HG03175 (cell line): ENCODE data around the gene CLMP.
"Not testable (repeated sequence)": the region's sequence is repeated elsewhere in the genome, so short reads cannot be mapped to it uniquely, and the experiment has no call there.

Experiments used
- ATAC-seq: cut with Tn5 transposase; IDR thresholded peaks from one replicate; pipeline ENCODE4 v1.9.1; 2021; ENCODE audit warnings: mild to moderate bottlenecking, moderate library complexity; ENCODE audit not compliant: unreplicated experiment

Gene CLMP

DNA sequence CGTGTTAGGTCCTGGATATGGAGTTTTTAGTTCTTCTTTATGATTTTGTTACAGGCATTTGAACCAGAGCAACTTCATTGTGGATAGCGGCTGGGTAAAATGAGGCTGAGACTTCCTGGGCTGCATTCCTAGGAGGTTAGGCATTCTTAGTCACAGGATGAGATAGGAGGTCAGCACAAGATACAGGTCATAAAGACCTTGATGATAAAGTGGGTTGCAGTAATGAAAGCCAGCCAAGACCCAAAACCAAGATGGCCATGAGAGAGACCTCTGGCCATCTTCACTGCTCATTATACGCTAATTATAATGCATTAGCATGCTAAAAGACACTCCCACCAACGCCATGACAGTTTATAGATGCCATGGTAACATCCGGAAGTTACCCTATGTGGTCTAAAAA is 23.4 kb upstream of the CLMP start:
- no peak for ATAC-seq

DNA sequence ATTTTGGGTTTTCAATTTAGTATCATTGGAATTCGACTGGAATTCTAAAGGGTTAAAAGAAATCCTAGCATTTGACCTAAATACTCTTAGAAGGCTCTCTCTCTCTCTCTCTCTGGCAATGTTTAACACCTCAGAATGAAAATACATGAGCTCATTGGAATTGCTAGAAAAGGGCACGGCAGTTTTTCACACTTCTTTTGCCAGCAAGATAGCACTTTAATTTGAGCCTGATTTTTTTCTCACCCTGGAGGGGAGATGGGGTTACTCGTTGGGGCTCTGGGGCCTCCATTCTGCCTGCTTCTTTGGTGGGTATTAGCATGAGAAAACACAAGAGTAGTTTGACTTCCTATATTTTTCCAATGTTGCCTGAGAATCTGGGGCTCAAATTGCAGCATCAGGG is 22.8 kb upstream of the CLMP start:
- no peak for ATAC-seq

- no peak for ATAC-seq
Measured at GRCh38 chr11:123216249-123216648, 21.2 kb upstream of the CLMP start.

GRCh38 chr11:123214940-123215339 is 19.9 kb upstream of the CLMP start:
- ATAC-seq: no peak

GRCh38 chr11:123214396-123214795 is 19.3 kb upstream of the CLMP start:
- ATAC-seq: no peak

DNA sequence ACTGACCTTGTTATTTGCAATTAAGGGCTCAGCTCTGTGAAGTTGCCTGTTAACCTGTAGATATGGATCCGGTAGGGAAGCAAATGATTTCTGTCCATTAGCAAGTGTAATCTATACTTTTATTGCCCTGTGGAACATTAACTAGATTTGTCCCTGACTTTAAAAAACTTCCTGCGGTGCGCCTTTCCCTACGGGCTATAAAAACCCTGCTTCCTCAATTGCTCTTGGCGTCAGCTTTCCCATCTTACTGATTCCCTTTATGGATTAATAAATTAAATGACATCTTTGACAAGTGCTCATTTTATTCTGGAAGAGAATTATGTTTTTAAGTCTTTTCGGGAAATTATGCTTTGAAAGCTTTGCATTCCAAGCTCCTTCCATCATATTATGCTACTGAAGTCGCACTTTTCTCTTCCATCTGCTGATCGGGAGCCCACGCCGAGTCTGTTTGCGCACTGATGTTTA is 18.3 kb upstream of the CLMP start:
- no peak for ATAC-seq

DNA sequence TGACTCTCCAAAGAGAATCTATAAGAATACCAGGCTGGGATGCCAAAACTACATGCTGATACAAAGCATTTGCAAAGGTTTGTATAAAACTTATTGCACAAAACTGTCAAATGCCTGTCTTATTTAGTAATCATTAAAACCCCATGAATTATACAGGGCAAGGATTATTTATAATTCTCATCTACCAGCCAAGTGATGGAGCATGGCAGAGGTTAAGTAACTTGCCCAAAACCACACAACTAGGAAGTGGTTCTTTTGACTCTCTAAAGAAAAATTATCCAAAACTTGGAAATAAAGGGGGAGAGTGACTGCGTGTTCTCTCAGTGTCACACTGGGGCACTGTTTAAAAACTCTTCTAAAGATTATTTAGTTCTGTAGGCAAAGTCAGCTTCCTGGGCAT is 17.4 kb upstream of the CLMP start:
- ATAC-seq: no peak

GRCh38 chr11:123211981-123212380 is 16.9 kb upstream of the CLMP start:
- ATAC-seq: no peak

- ATAC-seq: no peak
Measured at GRCh38 chr11:123211149-123211852, 16.3 kb upstream of the CLMP start.

DNA sequence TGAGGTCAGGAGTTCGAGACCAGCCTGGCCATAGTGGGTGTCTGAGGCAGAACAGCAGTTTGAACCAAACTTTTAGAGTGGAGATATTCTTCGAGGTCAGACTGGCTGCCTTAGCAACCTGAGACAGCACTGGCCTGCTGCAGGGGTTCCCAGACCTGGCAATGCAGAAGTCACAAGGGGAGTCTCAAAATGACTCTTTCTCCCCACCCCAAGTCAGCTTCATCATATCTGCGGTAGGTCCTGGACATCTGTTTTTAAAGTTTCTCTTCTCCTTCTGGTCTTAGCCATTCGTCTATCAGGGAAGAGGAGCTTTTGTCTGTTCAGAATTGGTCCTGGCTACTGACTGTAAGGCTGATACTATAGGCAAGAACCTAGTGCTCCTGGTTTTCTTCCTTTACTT is 14.5 kb upstream of the CLMP start:
- ATAC-seq: no peak

DNA sequence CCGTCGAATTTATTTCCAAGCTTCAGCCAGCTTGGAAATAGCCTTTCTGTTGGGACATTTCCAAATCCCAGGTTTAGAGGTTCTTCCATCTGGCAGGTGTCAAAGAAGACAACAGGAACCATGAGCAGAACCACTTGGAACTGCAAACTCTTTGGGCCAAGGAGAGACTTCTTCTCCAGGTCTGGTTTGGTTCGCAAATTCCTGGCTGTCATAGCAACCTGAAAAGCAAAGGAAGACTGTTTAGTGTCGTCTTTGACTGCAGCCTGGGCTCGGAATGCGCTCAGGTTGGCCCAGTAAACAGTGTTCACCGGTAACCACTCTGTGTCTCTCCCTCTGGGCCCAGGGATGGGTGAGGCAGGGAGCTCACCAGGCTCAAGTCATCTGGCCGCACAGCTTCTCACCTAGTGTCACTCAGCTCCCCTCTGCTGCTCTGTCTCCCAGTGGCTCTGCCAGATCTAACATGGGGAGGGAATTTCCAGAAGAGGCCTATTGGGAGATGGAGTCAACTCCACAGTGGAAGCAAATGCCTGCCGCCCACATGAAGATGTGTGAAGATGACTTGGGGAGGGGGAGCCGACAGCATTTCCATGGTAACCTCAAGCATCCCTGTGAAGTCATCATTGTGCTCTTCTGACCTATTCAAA is 11.9 kb upstream of the CLMP start:
- no peak for ATAC-seq

- not testable (repeated sequence) for ATAC-seq
Measured at GRCh38 chr11:123206055-123206454, 11.0 kb upstream of the CLMP start.

DNA sequence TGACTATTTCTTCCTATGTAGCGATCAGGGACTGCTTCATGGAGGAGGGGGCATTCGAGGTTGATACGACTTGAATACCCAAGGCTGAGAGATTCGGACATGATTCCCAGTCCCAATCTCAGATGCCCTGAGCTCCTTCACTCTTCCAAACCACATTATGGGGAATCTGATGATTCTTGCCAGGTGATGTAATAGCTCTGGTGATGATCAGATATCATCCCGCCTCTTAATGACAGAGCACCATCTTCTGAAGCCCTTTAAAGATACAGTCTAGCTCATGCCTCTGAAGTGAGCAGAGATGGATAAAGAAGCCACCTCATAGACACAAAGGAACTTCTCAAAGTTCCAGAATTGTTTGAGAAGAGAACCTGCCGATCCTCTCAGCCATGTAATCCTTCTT is 8.9 kb upstream of the CLMP start:
- no peak for ATAC-seq

- no peak for ATAC-seq
Measured at GRCh38 chr11:123203471-123203870, 8.4 kb upstream of the CLMP start.

DNA sequence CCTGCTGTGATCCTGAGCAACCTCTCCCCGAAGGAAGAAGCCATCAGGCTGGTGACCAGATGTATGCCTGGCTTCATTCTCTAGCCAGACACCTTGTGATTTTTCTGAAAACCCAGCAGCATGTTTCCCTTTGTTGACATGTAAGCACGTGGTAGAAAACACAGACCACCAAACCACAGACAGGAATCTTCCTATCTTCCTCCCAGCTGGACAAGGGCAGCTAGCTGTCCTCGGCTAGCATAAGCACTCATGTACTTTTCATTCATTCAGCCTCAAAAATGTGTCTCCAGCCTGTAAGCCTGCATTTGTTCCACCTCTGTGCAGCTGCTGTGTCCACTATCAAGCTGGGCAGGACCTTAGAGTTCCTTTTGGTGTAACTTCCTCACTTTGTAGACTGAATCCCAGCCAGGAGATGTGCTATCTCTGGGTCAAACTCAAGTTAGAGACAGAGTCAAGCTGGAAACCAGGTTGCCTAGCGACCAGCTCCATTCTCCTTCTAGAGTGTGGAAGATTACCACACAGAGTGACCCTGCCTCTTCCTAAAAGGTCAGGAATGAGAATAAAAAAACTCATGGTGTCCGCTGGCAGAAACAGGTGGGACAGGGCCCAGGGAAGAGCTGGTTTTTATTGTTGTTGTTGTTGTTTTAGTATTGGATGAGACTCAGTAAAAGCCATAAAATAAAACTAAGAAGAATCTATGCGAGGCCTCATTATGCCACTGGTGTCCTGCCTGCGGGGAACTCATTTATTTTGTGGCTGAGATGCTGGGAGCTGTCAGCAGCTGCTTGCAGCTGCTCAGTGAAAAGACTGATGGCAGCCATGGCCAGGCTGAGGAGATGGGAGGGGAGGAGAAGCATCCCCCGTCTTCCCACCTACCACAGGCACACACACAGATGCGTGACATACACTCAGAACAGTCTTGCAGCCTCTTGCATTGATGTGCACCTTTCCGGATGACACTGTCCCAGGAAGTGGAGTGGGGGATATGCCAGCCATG is 7.4 kb upstream of the CLMP start:
- ATAC-seq: no peak

DNA sequence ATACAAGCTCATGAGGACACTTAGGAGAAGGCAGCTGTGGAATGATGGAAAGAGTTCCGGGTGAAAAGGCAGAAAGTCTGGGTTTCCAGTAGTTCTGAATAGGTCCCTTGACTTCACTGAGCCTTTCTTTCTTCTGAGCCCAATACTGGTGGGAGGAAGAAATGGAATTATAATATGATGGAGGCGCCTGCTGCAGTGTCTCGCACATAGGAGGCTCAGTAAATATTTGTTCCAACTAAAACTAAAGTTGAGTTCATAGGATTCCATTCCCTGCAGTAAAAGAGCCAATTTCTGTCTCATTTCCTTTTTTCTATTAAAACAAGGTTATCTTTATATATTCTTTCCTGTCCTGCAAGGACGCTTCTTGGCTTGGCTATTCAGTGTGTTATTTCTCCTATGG is 5.2 kb upstream of the CLMP start:
- ATAC-seq: no peak

DNA sequence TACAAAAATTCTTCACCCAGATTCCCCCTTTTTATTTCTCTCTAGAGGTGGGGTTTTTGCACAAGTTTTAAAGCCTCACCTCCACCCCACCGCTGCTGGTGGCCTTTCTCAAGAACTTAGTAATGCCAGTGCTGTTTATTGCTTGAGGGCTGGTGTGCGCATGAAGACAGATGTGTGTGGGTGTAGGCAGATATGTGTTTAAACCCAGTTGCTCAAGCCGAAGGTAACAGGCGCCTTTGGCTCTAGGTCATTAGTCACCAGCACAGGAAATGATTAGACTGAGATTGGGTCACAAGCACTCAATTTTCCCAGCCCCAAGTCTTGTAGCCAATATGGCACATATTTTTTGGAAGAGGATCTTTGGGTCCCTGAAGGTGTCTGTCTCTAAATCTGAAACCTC is 2.7 kb upstream of the CLMP start:
- ATAC-seq: no peak

DNA sequence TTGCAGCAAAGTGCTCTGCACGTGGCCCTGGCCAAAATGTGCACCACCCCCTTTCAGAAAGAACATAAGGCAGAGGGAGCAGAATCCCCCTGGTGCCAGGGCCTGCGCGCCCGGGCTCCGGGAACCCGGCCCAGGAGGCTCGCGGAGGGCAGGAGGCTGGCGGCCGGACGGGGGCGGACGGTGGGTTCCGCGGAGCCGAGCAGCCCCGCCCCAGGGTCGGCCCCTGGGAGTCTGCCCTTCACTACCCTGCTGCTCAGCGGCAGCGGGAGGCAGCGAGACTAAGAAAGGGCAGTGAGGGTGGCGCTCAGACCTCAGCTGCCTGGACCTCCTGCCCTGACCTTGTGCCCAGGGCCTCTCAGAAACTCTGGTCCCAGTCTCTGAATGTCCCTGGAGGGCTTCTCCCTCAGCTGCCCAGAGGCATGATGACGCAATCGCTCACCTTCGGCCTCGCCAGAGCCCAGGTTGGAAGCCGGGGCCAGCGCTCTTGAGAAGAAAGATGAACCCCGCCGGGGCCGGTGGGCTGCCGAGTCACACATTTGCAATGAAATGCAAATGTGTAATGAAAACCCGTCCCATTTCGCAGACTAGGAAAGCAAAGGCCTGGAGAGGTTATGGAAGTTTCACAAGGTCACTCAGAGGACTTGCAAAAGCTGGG is 1.1 kb upstream of the CLMP start:
- ATAC-seq: no peak

DNA sequence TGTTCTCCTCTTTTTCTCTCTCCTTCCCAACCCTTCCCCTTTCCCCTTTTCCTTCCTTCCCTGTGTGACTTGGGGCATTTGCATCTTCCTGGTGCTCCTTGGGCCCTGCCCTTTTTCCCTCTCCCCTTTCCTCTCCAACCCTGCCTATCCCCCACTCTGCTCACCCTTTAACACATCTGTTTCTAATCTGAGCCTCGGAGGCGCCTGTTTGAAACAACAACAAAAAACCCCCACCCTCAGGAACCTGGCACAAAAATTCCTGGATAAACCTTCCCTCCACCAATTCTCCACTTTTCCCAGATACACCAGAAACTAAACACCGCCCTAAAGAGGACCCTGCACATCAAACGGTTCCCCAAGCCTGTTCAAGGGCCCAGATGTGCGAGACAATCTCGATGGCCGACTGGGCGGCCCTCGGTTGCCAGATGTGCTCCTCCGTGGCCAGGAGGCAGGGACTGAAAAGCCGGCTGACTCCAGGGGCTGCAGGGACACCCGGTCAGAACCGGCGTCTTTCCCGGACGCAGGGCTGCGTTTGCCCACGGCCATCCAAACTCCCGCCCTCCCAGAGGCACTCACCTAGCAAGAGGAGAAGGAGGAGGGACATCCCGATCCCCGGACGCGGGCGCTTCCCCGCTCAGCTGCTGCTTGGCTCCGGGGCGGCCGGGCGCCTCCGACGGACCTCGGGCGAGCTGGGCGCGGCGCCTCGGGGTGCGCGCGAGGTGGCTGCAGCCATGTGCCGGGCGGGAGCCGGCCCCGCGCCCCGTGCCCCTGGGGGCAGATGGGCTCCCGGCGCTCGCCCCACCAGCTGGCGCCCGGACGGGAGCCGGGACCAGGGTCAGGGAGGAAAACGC is 486 bp downstream of the CLMP start:
- ATAC-seq: no peak

DNA sequence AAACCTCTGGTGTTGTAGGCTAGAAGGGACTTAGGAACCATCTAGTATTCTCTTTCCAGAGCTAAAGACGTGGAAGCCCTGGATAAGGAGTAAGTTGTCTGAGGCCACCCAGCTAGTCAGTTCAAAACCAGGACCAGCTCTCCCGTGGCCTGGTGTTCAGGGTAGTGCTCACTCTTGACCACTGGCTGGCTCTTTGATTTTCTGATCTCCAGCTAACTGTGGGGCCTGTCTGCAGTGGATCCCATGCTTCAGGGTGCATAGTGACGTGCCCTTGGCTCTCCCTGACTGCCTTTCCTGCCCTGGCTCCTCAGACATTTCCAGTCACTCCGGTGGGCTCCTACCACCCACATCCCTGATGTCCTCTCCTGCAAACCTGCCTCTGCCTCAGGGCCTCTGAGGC is 1.3 kb downstream of the CLMP start:
- no peak for ATAC-seq
